ENCODE measurements around the gene ATG4B. TPM values are rescaled to one million over a fixed set of nuclear protein-coding genes. Genes with fewer than 3 reads are reported as not detected.

ATG4B gene
- total RNA-seq, 1 experiment from 2014 or later, result 133 TPM

DNA sequence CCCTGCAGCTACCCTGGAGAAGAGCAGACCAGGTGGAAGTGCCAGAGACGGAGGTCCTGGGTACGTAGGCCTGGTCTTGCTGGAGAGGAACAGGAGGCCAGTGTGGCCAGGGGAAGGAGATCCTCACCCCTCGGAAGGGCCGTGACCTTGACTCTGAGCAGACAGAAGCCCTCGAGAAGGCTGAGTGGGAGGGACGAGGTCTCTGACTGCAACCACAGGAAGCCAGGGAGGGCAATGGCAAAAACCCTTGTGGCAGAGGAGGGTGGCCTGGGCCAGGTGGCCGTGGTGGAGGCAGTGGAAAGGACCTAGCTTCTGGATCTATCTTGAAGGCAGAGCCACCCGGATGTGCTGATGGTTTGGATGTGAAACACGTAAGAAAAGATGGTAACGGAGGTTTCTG lies 28.6 kb upstream of the ATG4B start:
- Mint-ChIP-seq H3K27me3 (ENCODE audit: low read depth) (no peaks in the 10 kb centered on the region), H3K4me1 (peaks cover 9% of the 10 kb centered on the region), H3K27ac (peak overlapping the region; percentile 84; the same call in 1 of the 2 replicates), H3K36me3 (peaks cover 9% of the 10 kb centered on the region; the same call in 1 of the 2 replicates), H3K4me3 (peak overlapping the region; percentile 66), H3K9me3 (no peaks in the 10 kb centered on the region)
- TF ChIP-seq TP53 (CRISPR knock-in tag; IDR thresholded peaks at IDR 0.05) (no peak), GABPB1 (CRISPR knock-in tag; IDR thresholded peaks at IDR 0.05) (no peak), NR1H2 (CRISPR knock-in tag; IDR thresholded peaks at IDR 0.05) (no peak), IRF2 (CRISPR knock-in tag; IDR thresholded peaks at IDR 0.05; ENCODE audit: borderline replicate concordance, low read depth) (no peak), FOXJ3 (CRISPR knock-in tag; IDR thresholded peaks at IDR 0.05; ENCODE audit: borderline replicate concordance) (no peak), NR3C1 (CRISPR knock-in tag; conservative IDR thresholded peaks at IDR 0.05; ENCODE audit: low read depth) (no peak), ATF2 (CRISPR knock-in tag; IDR thresholded peaks at IDR 0.05; ENCODE audit: borderline replicate concordance, low read depth) (no peak)
- TF ChIP-seq, protein P1, sequence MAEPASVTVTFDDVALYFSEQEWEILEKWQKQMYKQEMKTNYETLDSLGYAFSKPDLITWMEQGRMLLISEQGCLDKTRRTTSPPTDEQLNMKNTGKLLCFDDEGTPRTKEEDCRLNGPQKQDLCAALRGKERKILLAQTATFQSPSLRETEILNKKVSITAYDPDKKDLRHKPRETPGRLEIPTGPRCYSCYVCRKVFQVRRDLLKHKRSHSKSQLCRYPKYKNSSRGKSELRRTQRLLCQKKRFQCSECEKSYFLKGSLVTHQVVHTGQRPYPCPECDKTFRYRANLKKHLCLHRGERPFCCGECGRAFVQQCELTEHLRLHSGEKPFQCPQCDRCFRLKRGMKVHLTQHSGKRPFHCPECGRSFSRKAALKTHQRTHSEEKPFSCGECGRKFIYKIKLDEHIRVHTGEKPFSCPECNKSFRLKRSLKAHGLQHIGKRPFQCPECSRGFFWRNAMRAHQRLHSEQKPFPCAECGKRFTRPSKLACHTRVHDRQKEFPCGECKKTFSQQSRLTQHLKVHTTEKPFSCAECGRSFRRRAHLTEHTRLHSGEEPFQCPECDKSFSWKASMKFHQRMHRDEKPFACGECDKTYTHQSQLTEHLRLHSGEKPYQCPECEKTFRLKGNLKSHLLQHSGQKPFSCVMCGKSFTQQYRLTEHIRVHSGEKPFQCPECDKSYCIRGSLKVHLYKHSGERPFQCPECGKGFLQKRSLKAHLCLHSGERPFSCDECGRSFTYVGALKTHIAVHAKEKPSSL (CRISPR knock-in tag; conservative IDR thresholded peaks at IDR 0.05), result no peak
- TF ChIP-seq, protein P2, sequence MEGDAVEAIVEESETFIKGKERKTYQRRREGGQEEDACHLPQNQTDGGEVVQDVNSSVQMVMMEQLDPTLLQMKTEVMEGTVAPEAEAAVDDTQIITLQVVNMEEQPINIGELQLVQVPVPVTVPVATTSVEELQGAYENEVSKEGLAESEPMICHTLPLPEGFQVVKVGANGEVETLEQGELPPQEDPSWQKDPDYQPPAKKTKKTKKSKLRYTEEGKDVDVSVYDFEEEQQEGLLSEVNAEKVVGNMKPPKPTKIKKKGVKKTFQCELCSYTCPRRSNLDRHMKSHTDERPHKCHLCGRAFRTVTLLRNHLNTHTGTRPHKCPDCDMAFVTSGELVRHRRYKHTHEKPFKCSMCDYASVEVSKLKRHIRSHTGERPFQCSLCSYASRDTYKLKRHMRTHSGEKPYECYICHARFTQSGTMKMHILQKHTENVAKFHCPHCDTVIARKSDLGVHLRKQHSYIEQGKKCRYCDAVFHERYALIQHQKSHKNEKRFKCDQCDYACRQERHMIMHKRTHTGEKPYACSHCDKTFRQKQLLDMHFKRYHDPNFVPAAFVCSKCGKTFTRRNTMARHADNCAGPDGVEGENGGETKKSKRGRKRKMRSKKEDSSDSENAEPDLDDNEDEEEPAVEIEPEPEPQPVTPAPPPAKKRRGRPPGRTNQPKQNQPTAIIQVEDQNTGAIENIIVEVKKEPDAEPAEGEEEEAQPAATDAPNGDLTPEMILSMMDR (IDR thresholded peaks at IDR 0.05), result no peak
- TF ChIP-seq, protein P3, sequence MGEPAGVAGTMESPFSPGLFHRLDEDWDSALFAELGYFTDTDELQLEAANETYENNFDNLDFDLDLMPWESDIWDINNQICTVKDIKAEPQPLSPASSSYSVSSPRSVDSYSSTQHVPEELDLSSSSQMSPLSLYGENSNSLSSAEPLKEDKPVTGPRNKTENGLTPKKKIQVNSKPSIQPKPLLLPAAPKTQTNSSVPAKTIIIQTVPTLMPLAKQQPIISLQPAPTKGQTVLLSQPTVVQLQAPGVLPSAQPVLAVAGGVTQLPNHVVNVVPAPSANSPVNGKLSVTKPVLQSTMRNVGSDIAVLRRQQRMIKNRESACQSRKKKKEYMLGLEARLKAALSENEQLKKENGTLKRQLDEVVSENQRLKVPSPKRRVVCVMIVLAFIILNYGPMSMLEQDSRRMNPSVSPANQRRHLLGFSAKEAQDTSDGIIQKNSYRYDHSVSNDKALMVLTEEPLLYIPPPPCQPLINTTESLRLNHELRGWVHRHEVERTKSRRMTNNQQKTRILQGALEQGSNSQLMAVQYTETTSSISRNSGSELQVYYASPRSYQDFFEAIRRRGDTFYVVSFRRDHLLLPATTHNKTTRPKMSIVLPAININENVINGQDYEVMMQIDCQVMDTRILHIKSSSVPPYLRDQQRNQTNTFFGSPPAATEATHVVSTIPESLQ (CRISPR knock-in tag; IDR thresholded peaks at IDR 0.05), result no peak
- TF ChIP-seq, protein P4, sequence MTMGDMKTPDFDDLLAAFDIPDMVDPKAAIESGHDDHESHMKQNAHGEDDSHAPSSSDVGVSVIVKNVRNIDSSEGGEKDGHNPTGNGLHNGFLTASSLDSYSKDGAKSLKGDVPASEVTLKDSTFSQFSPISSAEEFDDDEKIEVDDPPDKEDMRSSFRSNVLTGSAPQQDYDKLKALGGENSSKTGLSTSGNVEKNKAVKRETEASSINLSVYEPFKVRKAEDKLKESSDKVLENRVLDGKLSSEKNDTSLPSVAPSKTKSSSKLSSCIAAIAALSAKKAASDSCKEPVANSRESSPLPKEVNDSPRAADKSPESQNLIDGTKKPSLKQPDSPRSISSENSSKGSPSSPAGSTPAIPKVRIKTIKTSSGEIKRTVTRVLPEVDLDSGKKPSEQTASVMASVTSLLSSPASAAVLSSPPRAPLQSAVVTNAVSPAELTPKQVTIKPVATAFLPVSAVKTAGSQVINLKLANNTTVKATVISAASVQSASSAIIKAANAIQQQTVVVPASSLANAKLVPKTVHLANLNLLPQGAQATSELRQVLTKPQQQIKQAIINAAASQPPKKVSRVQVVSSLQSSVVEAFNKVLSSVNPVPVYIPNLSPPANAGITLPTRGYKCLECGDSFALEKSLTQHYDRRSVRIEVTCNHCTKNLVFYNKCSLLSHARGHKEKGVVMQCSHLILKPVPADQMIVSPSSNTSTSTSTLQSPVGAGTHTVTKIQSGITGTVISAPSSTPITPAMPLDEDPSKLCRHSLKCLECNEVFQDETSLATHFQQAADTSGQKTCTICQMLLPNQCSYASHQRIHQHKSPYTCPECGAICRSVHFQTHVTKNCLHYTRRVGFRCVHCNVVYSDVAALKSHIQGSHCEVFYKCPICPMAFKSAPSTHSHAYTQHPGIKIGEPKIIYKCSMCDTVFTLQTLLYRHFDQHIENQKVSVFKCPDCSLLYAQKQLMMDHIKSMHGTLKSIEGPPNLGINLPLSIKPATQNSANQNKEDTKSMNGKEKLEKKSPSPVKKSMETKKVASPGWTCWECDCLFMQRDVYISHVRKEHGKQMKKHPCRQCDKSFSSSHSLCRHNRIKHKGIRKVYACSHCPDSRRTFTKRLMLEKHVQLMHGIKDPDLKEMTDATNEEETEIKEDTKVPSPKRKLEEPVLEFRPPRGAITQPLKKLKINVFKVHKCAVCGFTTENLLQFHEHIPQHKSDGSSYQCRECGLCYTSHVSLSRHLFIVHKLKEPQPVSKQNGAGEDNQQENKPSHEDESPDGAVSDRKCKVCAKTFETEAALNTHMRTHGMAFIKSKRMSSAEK (CRISPR knock-in tag; IDR thresholded peaks at IDR 0.05; ENCODE audit: borderline replicate concordance), result no peak
- ChIA-PET POLR2A (no interaction called here), CTCF (interaction anchor here (1.9 to 2.1 kb wide), 2 partner anchors 11 to 14 kb away, joined by 8 to 11 read pairs; no protein-coding TSS in a partner anchor)
- DNase-seq (ENCODE audit: low spot score) (no peak), ATAC-seq (no peak)
